ENCODE measurements around the gene RBMS3.
"Not testable (repeated sequence)": the region's sequence is repeated elsewhere in the genome, so short reads cannot be mapped to it uniquely, and the experiment has no call there.

DNA sequence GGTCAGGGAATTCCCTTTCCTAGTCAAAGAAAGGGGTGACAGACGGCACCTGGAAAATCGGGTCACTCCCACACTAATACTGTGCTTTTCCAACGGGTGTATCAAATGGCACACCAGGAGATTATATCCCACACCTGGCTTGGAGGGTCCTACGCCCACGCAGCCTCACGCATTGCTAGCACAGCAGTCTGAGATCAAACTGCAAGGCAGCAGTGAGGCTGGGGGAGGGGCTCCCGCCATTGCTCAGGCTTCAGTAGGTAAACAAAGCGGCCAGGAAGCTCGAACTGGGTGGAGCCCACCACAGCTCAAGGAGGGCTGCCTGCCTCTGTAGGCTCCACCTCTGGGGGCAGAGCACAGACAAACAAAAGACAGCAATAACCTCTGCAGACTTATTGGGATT, 769.2 kb downstream of the RBMS3 start:
- TF ChIP-seq, protein P1, sequence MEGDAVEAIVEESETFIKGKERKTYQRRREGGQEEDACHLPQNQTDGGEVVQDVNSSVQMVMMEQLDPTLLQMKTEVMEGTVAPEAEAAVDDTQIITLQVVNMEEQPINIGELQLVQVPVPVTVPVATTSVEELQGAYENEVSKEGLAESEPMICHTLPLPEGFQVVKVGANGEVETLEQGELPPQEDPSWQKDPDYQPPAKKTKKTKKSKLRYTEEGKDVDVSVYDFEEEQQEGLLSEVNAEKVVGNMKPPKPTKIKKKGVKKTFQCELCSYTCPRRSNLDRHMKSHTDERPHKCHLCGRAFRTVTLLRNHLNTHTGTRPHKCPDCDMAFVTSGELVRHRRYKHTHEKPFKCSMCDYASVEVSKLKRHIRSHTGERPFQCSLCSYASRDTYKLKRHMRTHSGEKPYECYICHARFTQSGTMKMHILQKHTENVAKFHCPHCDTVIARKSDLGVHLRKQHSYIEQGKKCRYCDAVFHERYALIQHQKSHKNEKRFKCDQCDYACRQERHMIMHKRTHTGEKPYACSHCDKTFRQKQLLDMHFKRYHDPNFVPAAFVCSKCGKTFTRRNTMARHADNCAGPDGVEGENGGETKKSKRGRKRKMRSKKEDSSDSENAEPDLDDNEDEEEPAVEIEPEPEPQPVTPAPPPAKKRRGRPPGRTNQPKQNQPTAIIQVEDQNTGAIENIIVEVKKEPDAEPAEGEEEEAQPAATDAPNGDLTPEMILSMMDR (IDR thresholded peaks at IDR 0.05): not testable (repeated sequence)
- not testable (repeated sequence) for TF ChIP-seq POLR2A (IDR thresholded peaks at IDR 0.05)
